NT2/D1 (cell line): ENCODE data around the gene CIB2.
A peak's percentile ranks its signal among the peaks of the same experiment; 100 is the strongest.

ENCODE experiments used
- DNase-seq: peaks from one replicate; pipeline ENCODE4 v3.0.0-alpha.2; 2011; ENCODE audit warnings: low read depth, low spot score
- H3K27me3 ChIP-seq: 2 replicates; pipeline ENCODE4 v1.6.0; 2011; ENCODE audit warnings: mild to moderate bottlenecking; ENCODE audit not compliant: insufficient read length, insufficient read depth
- H3K36me3 ChIP-seq: 2 replicates; pipeline ENCODE4 v1.6.1; 2011; ENCODE audit warnings: mild to moderate bottlenecking, low read length, mixed read lengths; ENCODE audit not compliant: insufficient read depth, insufficient read length
- H3K4me1 ChIP-seq: 2 replicates; pipeline ENCODE4 v1.5.1; 2011; ENCODE audit not compliant: insufficient read depth, insufficient read length
- H3K4me3 ChIP-seq: 2 replicates; pipeline ENCODE4 v1.5.1; 2011; ENCODE audit warnings: low read depth; ENCODE audit not compliant: insufficient read length
- H3K9ac ChIP-seq: 2 replicates; pipeline ENCODE4 v1.6.0; 2011; ENCODE audit warnings: low read depth; ENCODE audit not compliant: insufficient read length
- H3K9me3 ChIP-seq: 2 replicates; pipeline ENCODE4 v1.5.1; 2011; ENCODE audit warnings: mild to moderate bottlenecking, low read length; ENCODE audit not compliant: insufficient read depth
- SUZ12 ChIP-seq: IDR thresholded peaks from 2 replicates; pipeline ENCODE4 v1.6.1; 2011; ENCODE audit not compliant: insufficient read length, insufficient read depth; ENCODE audit errors: extremely low read depth
- YY1 ChIP-seq: IDR thresholded peaks from 2 replicates; pipeline ENCODE4 v1.6.1; 2011; ENCODE audit not compliant: insufficient read length, insufficient read depth
- ZNF274 ChIP-seq: IDR thresholded peaks from 2 replicates; pipeline ENCODE4 v1.6.1; 2011; ENCODE audit warnings: mild to moderate bottlenecking, low read depth, low read length

Gene CIB2

DNA sequence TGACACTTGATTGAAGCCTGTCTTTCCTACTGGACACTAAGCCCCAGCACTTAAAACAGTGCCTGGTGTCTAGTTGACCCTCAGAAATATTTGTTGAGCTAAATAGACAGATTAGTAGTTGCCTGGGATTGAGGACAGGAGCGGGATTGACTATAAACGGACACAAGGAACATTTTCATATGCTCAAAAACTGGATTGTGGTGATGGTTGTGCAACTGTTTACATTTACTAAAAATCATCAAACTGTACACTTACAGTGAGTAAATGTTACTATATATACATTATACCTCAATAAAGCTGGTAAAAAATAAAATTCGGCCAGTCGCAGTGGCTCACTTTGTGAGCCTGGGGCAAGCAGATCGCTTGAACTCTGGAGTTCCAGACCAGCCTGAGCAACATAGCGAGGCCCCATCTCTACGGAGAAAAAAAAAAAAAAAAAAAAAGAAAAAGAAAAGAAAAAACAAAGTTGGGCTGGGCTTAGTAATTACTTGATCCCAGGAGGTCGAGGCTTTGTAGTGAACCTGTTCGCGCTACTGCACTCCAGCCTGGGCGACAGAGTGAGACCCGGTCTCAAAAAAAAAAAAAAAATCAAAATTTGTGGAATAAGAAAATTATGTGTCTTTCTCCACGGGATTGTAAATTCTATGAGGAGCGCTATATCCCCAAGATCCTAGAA lies 17.3 kb upstream of the CIB2 start:
- TF ChIP-seq SUZ12 (no peak), ZNF274 (no peak), YY1 (no peak)
- H3K9me3 ChIP-seq, result no peaks in the 10 kb centered on the region
- H3K4me1 ChIP-seq, result no peaks in the 10 kb centered on the region
- H3K4me3 ChIP-seq, result peak overlapping the region; percentile 49
- H3K9ac ChIP-seq, result peak overlapping the region; percentile 79
- peaks cover 24% of the 10 kb centered on the region for H3K27me3 ChIP-seq
- H3K36me3 ChIP-seq, result peaks cover 7% of the 10 kb centered on the region
- DNase-seq, result no peak

DNA sequence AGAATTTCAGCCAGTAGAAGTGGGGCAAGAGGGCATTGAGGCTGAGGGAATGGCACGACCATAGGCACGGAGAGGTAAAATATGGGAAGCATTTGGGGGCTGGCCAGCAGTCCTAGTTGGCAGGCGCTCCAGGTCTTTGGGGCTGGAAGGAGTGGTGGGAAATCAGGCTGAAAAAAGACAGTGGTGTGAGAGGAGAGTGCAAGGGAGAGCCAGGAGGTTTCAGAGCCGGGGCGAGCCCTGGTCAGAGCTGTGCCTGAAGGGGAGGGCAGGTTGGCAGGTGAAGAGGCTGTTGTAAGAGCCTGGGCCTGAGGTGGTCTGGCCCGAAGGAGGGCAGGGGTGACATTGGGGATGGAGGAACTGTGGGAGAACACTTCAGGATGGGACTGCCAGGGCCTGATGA lies 16.3 kb upstream of the CIB2 start:
- Histone ChIP-seq H3K4me3 (no peak overlapping the region), H3K9me3 (no peaks in the 10 kb centered on the region), H3K4me1 (no peaks in the 10 kb centered on the region), H3K27me3 (peaks cover 24% of the 10 kb centered on the region), H3K9ac (peak overlapping the region; percentile 79), H3K36me3 (peaks cover 2% of the 10 kb centered on the region)
- TF ChIP-seq ZNF274 (no peak), YY1 (no peak)
- no peak for DNase-seq

DNA sequence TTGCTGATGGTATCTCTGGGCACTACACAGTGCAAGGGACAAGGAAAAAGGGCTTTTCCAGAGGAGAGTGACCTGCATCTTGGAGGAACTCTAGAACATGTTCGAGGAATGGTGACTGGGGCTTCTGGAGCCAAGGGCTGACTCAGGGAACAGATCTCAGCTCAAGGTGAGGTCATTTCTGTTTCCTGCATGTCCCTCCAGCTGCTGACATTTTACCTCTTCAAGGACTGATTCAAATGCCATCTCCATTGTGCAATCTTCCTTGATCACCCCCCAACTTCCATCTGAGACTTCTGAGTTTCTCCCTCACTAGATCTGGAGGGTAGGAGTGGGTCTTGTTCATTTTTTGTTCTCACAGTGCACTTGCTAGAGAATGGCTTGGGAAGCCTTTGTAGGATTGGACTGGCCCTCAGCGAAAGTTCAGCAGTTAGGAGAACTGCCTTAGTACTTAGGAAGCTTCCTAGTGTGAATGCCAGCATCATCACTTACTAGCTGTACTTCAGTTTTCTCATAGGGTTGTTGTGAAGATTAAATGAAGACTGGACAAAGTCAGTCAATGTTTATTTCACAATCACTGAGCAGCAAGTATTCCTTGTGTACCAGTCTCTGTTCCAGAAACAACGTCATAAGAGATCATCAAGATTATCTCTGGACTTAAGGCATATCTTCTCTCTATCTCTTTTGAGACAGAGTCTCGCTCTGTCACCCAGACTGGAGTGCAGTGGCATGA lies 15.3 kb upstream of the CIB2 start:
- Histone ChIP-seq H3K9me3 (no peaks in the 10 kb centered on the region), H3K9ac (no peak overlapping the region), H3K4me1 (no peaks in the 10 kb centered on the region), H3K4me3 (no peak overlapping the region), H3K27me3 (peaks cover 24% of the 10 kb centered on the region), H3K36me3 (peaks cover 2% of the 10 kb centered on the region)
- no peak for DNase-seq
- TF ChIP-seq SUZ12, result no peak

DNA sequence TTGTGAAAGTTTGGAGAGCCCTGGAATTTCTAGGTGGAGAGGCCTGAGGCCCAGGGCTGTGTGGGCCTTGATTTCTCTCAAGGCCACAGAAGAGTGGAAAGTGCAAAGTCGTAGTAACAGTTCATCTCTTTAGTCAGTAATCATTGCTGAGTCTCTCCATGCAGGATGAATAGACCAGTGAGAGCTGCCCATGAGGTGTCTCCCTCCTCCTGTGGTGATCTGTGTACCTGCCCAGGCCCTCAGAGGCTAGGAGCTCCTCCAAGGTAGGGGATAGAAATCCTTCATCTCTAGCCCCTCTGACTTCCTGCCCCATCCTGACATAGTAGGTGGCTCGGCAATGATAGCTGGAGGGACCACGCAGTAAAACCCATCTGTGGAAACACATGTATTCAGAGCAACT lies 11.1 kb upstream of the CIB2 start:
- Histone ChIP-seq H3K9ac (no peak overlapping the region), H3K4me1 (no peaks in the 10 kb centered on the region), H3K4me3 (no peak overlapping the region), H3K27me3 (no peaks in the 10 kb centered on the region), H3K36me3 (no peaks in the 10 kb centered on the region), H3K9me3 (no peaks in the 10 kb centered on the region)
- no peak for TF ChIP-seq SUZ12
- TF ChIP-seq YY1, result no peak
- no peak for TF ChIP-seq ZNF274
- DNase-seq, result no peak

DNA sequence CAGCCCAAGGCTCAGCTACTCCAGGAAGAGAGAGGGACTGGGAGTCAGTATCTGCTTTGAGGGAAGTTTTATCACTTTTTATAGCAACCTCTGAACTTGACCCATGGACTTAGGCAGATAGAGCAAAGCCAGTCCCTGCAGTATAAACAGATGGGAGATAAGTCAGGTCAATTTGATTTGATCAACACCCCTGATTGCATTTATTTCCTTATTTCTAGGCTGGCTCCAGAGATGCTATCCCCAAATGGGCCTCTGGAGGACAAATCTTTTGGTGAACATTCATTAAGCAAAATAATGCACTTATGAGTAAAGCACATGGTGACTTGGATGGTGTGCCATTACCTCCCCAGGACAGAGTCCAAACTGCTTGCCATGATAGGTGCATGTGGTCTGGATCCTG lies 9.0 kb upstream of the CIB2 start:
- H3K4me3 ChIP-seq, result no peak overlapping the region
- no peaks in the 10 kb centered on the region for H3K36me3 ChIP-seq
- no peak for DNase-seq
- H3K9me3 ChIP-seq, result no peaks in the 10 kb centered on the region
- H3K27me3 ChIP-seq, result no peaks in the 10 kb centered on the region
- no peaks in the 10 kb centered on the region for H3K4me1 ChIP-seq
- no peak overlapping the region for H3K9ac ChIP-seq
- no peak for TF ChIP-seq YY1
- no peak for TF ChIP-seq SUZ12
- no peak for TF ChIP-seq ZNF274

DNA sequence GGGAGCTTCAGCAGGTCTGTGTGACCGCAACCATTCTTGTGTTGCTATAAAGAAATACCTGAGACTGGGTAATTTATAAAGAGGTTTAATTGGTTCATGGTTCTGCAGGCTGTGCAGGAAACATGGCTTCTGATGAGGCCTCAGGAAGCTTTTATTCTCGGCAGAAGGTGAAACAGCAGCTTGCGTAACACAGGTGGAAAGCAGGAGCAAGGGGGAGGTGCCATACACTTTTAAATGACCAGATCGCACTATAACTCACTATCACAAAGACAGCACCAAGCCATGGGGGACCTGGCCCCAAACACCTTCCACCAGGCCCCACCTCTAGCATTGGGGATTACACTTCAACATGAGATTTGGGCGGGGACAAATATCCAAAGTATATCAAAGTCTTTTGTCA lies 8.3 kb upstream of the CIB2 start:
- H3K4me1 ChIP-seq, result no peaks in the 10 kb centered on the region
- H3K36me3 ChIP-seq, result no peaks in the 10 kb centered on the region
- no peaks in the 10 kb centered on the region for H3K27me3 ChIP-seq
- DNase-seq, result no peak
- H3K9ac ChIP-seq, result no peak overlapping the region
- H3K9me3 ChIP-seq, result no peaks in the 10 kb centered on the region
- no peak for TF ChIP-seq SUZ12
- TF ChIP-seq ZNF274, result no peak
- no peak for TF ChIP-seq YY1
- no peak overlapping the region for H3K4me3 ChIP-seq

DNA sequence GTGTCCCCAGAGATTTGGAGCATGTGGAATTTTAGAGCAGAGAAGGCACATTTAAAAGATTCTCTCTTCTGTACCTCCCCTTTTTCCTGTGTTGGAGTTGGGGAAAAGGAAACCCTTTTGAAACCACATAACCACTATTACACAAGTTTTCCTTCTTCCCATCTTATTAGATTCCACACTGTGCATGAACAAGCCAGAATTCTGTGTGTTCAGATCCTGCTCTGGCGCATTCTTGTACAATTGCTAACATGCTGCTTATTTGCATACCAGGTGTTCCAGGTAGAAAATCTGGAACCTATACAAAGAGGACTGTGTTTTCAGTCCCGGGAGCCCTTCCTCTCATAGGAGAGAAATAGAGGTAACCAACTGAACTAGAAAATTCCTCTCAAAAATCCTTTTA lies 2.6 kb upstream of the CIB2 start:
- no peak for DNase-seq
- H3K4me1 ChIP-seq, result peaks cover 16% of the 10 kb centered on the region
- no peaks in the 10 kb centered on the region for H3K27me3 ChIP-seq
- no peak overlapping the region for H3K4me3 ChIP-seq
- H3K9me3 ChIP-seq, result no peaks in the 10 kb centered on the region
- TF ChIP-seq SUZ12 (no peak), ZNF274 (no peak), YY1 (no peak)
- no peak overlapping the region for H3K9ac ChIP-seq
- no peaks in the 10 kb centered on the region for H3K36me3 ChIP-seq
